Stimulated activated CD8-positive, alpha-beta memory T cell treated with anti-CD3 and anti-CD28 coated beads, Interleukin-12 subunit alpha, Interleukin-12 subunit beta, amount 100 ng/mL, for 1 hour (primary cell): ENCODE results near the gene SPACDR.
"Not testable (repeated sequence)": the region's sequence is repeated elsewhere in the genome, so short reads cannot be mapped to it uniquely, and the experiment has no call there.

Experiments used
- DNase-seq: peaks from one replicate; pipeline ENCODE4 v3.0.0-alpha.2; 2020; ENCODE audit warnings: low read depth

Gene SPACDR, protein sequence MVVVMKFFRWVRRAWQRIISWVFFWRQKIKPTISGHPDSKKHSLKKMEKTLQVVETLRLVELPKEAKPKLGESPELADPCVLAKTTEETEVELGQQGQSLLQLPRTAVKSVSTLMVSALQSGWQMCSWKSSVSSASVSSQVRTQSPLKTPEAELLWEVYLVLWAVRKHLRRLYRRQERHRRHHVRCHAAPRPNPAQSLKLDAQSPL

DNA sequence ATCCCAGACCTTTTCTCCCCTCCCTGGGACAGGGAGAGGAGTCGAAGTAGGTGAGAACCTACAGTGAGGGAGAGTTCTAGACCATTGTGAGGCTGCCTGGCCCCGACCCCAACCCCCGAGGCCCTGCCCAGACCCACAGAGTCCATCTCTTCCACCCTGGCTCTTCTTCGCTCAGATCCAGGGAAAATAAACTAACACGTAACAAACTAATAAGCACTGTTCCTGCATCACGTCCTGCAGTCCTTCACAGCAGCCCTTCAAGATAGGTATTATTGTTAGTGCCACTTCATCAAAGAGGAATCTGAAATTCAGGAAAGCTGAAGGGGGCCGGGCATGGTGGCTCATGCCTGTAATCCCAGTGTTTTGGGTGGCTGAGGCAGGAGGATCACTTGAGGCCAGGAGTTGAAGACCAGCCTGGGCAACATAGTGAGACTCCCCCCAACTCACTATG, at the start of gene SPACDR:
TSS of gene SPACDR (minus strand) at position 51 of the 451 bp plus-strand sequence. CDS start 235 bp downstream, outside the sequence.
- DNase-seq: no peak

DNA sequence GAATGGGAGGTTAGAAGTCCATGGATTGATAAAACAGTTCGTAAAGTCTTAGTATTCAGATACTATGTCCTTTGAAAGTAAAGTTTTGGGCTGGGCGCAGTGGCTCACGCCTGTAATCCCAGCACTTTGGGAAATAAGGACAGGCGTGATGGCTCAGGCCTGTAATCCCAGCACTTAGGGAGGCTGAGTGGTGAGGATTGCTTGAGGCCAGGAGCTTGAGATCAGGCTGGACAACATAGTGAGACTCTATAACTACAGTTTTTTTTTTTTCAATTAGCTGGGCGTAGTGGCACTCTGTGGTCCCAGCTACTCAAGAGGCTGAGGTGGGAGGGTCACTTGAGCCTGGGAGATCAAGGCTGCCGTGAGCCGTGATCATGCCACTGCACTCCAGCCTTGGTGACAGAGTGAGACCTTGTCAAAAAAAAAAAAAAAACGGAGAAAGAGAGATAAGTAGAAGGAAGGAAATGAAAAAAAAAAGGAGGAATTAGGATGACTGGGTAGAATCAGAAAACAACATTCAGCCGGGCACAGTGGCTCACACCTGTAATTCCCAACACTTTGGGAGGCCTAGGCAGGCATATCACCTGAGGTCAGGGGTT, 49.3 kb upstream of the SPACDR start:
- DNase-seq: no peak

DNA sequence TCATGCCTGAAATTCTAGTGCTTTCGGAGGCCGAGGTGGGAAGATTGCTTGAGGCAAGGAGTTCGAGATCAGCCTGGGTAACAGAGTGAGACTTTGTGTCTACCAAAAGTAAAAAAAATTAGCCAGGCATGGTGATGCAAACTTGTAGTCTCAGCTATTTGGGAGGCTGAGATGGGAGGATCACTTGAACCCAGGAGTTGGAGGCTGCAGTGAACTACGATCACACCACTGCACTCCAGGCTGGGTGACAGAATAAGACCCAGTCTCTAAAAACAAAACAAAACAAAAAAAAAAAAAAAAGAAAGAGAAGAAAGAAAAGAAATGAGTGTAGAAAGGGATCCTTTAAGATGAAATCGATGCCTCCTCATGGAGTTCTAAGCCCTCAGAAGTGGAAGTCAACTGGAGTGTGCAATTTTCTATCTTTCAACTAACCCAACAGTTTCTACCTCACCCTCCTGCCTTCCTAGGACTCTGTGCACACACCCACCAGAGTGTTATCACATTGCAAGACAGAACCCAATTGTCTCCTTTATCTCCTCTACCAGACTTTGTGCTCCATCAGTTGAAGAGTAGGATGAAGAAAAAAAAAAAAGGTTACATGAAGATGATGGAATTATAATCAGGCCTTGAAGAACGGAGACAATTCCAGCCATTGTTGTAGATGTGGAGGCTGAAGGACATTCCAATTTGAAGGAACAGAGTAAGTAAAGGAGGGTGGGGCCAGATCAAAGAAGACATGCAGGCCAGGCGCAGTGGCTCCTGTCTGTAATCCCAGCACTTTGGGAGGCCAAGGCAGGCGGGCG, 46.6 kb upstream of the SPACDR start:
- DNase-seq: no peak

DNA sequence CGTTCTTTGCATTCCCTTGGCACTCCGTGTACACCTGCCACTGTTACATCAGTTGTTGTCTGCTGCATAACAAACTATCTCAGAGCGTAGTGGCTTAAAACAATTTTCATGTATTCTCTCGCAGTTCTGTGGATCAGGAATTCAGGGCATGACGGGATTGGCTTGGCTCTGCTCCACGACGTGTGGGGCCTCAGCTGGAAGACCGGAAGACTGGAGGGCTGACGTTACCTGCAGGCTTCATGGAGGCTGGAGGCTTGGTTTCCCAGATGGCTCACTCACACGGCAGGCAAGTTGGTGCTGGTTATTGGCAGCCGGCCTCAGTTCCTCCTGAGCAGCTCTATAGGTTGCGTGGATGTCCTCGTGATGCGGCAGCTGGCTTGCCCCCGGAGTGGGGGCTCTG, 45.2 kb upstream of the SPACDR start:
- DNase-seq: no peak

DNA sequence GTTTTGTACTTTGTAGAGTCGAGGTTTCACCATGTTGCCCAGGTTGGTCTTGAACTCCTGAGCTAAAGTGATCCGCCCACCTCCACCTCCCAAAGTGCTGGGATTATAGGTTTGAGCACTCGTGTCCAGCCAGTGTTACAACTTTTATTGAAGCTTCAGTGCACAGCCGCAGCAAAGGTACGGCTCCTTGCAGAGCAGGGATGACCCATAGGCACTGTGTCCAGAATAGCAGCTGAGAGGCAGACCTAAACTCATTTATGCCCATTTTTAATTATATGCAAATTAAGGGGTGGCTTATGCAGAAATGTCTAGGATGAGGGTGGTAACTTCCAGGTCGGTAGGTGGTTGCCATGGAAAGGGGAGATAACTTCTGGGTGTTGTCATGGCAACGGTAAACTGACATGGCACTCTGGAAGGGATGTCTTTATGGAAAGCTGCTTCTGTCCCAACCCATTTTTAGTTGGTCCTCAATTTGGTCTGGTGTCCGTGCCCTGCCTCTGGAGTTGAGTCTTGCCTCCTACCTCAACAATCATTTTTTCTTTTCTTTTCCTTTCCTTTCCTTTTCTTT, 42.4 kb upstream of the SPACDR start:
- no peak for DNase-seq

DNA sequence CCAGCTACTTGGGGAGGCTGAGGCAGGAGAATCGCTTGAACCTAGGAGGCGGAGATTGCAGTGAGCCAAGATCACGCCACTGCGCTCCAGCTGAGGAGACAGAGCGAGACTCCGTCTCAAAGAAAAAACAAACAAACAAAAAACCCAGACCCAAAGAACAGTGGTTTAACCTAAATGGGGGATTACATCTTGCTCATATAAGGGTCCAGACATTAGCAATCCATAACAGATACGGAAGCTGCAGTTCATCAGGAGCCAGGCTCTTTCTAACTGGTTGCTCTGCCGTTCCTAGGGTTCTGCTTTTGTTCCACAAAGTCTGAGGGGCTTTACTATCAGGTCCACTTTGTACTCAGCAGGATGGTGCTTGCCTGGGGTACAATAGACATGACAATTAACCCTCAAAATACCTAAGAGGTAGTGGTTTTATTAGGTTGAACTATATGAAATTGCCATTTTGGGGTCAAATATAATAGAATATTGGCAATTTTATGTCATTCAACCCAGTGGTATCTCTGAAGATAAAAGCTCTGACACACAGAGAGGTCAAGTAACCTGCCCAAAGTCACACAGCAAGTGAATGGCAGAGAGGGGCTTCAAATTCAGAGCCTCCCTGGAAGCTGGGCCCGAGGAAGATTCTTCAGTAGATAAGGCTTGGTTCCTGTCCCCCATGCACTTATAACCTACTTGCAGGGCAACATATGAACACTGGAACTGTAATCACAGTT, 41.0 kb upstream of the SPACDR start:
- DNase-seq: no peak

DNA sequence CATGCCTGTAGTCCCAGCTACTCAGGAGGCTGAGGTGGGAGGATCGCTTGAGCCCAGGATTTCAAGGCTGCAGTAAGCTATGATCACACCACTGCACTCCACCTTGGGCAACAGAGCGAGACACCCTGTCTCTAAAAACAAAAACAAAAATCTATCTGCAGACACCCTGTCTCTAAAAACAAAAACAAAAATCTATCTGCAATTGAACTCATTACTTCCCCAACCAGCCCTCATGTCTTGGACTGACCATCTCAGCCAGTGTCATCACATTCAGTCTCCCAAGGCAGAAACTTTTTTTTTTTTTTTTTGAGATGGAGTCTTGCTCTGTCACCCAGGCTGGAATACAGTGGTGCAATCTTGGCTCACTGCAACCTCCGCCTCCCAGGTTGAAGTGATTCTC, 40.0 kb upstream of the SPACDR start:
- not testable (repeated sequence) for DNase-seq

DNA sequence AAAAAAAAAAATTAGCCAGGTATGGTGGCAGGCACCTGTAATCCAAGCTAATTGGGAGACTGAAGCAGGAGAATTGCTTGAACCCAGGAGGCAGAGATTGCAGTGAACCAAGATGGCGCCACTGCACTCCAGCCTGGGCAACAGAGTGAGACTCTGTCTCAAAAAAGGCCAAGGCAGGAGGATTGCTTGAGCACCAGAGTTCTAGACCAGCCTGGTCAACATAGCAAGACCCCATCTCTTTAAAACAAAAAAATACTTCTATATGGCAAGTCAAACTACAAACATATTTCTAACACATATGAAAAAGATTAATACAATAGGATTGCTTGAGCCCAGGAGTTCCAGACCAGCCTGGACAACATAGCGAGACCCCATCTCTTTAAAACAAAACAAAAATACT, 36.7 kb upstream of the SPACDR start:
- DNase-seq: not testable (repeated sequence)

DNA sequence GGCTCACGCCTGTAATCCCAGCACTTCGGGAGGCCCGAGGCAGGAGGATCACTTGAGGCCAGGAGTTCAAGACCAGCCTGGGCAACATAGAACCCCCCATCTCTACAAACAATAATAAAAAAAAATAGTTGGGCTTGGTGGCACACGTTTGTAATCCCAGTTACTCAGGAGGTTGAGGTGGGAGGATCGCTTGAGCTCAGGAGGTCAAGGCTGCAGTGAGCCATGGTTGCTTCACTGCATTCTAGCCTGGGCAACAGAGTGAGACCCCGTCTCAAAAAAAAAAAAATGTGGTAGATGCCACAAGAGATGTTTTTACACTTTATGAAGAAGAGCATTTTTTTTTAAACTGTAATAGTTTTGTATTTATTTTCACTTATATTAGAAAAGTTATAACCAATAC, 32.4 kb upstream of the SPACDR start:
- no peak for DNase-seq

DNA sequence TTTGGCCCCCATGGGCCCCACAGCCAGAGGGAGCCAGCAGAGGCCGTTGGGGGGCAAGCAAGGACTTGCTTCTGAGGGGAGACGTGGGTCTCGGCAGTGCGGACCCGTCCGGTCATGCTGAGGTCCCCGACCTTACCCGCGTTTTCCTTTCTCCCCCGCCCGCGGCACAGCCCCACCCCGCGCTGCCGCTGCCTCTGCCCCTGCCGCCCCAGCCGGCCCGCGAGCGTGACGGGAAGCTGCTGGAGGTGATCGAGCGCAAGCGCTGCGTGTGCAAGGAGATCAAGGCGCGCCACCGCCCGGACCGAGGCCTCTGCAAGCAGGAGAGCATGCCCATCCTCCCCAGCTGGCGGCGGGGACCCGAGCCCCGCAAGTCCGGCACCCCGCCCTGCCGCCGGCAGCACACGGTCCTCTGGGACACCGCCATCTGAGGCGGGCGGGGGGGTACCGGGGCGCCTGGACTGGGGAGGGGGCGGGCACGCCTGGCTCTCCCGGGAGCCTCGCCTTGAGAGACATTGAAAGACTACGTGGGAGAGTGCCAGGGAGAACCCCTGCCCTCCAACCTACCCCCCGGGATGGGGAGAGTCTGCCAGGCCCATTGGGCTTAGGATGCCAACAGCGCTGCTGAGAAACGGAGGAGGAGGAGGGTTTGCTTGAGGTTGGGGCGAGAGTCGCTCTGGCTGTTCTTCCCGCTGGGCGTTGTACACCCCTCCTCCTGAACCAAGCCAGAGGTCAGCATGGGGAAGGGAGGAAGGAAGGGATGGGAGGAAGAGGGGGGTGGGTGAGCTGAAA, 29.6 kb upstream of the SPACDR start:
- no peak for DNase-seq

DNA sequence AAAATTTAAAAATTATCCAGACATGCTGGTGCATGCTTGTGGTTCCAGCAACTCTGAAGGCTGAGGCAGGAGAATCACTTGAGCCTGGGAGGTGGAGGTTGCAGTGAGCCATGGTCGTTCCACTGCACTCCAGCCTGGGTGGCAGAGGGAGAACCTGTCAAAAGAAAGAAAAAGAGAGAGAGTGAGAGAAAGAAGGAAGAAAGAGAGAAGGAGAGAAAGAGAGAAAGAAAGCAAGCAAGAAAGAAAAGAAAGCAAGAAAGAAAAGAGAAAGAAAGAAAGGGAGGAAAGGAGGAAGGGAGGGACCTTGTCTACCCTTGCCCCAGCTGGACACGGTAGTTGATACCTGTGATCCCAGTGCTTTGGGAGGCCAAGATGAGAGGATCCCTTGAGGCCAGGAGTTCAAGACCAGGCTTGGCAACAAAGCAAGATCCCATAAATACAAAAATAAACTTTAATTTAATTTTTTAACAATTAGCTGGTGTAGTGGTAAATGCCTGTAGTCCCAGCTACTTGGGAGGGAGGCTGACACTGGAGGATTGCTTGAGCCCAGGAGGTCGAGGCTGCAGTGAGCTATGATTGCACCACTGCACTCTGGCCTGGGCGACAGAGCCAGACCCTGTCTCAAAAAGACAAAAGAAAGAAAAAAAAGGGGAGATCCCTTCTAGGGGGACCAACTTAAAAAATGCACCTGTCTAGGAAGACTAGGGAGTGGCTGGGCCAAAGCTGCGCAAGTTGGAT, 28.8 kb upstream of the SPACDR start:
- no peak for DNase-seq

DNA sequence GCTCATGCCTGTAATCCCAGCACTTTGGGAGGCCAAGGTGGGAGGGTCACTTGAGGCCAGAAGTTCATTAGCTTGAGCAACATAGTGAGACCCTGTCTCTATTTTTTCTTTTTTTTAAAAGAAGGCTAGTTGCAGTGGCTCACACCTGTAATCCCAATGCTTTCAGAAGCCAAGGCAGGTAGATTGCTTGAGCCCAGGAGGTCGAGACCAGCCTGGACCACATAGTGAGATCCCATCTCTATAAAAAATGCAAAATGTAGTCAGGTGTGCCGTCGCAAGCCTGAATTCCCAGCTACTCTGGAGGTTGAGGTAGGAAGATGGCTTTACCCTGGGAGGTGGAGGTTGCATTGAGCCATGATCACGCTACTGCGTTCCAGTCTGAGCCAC, 27.1 kb upstream of the SPACDR start:
- DNase-seq: no peak

DNA sequence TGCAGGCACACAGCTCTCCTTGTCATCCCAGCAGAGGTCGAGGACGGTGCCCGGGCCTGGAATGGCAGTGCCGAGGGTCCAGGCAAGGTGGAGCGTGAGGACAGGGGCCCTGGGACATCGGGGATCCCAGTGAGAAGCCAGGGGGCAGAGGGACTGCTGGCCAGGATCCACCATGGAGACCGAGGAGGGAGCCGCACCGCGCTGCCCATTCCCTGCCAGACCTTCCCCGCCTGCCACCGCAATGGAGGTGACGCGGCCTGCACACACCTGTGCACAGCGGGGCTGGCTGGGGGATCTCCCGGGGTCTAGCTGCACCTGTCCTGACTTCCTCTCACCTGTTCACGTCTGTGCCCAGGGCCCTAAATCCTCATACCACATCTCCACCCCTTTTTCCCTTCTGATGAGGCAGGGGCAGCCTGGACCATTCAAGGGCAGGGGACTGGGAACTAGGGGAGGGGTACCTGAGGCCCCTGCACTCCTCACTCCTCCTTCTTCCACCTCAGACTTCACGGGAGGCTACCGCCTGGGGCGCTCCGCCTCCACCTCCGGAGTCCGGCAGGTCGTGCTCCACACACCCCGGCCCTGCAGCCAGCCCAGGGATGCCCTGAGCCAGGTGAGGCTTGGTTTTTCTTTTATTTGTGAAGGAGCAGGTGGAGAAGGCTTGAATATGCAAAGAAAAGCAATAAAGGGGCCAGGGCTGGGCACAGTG, 26.6 kb upstream of the SPACDR start:
- DNase-seq: no peak

DNA sequence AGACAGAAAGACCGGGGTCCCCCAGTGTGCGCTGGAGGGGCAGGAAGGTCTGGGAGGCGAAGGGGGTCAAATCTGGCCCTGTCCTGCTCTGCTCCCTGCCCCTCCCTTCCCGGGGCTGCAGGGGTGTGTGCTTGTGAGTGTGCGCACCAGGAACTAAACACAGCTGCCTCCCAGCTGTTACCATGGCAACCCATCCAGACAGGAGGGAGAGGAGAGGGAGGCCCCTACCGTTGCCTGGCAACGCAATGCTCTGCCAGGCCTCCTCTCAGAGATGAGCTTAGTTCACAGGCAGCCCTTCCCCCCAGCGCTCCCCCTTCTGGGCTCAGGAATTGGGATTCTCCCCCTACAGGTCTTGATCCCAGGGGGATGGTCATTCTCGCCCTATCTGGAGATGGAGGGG, 25.8 kb upstream of the SPACDR start:
- no peak for DNase-seq

DNA sequence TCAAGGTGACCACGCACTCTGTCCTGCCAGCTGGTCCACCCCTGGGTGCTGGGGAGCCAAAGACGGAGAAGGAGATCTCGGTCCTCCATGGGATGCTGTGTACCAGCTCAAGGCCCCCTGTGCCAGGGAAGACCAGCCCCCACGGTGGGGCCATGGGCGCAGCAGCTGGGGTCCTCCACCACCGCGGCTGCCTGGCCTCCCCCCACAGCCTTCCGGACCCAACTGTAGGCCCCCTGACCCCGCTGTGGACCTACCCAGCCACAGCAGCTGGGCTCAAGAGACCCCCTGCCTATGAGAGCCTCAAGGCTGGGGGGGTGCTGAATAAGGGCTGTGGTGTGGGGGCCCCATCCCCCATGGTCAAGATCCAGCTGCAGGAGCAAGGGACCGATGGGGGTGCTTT, 25.1 kb upstream of the SPACDR start:
- no peak for DNase-seq

DNA sequence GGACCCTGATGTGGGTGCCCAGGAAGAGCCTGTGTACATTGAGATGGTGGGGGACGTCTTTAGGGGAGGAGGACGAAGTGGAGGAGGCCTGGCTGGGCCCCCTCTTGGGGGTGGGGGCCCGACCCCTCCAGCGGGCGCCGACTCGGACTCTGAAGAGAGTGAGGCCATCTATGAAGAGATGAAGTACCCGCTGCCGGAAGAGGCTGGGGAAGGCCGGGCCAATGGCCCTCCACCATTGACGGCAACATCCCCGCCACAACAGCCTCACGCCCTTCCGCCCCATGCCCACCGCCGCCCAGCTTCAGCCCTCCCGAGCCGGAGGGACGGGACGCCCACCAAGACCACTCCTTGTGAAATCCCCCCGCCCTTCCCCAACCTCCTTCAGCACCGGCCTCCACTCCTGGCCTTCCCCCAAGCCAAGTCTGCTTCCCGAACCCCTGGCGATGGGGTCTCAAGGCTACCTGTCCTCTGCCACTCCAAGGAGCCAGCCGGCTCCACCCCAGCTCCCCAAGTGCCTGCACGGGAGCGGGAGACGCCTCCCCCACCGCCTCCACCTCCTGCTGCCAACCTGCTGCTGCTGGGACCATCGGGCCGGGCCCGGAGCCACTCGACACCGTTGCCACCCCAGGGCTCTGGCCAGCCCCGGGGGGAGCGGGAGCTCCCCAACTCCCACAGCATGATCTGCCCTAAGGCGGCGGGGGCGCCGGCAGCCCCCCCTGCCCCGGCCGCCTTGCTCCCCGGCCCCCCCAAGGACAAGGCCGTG, 24.5 kb upstream of the SPACDR start:
- no peak for DNase-seq

DNA sequence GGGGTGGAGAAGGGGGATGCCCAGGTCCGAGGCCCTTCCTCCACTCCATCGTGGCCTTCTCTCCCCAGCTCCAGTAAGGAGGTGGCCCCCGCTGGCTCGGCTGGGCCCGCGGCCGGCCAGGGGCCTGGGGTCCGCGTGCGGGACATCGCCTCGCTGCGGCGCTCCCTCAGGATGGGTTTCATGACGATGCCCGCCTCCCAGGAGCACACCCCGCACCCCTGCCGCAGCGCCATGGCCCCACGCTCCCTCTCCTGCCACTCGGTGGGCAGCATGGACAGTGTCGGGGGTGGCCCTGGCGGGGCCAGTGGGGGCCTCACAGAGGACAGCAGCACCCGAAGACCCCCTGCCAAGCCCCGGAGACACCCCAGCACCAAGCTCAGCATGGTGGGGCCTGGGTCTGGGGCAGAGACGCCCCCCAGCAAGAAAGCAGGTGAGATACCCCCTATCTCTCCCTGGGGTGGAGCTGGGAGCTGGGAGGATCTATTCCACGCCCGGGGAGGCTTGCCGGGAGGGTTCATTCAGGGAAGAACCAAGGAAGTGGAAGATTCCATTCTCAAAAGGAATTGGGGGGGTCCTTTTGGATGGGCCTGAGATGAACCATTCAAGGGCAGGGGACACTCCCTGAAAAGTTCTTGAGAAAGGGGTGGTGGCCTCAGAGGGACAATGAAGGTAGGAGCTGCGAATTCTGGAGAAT, 22.8 kb upstream of the SPACDR start:
- DNase-seq: no peak

DNA sequence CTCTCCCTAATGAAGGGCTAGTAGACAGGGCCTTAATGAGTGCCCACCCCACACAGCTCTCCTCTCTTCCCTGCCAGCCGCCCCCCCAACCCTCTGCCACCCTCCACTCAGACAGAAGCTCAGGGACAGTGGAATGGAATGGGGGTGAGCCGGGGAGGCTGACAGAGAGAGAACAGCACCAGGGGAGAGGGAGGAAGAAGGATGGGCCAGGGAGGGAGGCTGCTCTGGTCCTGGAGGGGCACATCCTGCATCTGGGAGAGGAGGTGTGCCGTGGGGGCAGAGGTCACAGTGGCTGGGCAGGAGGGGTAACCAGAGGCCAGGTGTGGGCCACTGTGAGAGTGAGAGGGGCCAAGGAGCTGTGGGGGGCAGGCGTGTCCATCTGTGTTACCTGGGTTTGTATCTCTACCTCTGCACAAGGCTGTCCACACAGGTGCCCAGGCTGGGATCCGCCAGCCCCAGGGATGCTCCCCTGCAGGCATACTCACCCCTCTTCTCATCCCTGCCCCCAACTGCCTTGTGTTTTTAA, 22.1 kb upstream of the SPACDR start:
- no peak for DNase-seq
